DOHH2 (cell line): ENCODE data around the gene TIAM2.

Experiments
- EZH2phosphoT487 ChIP-seq: fragments of 200-600 bp; sonication (generic); IDR thresholded peaks from 2 replicates; pipeline ENCODE4 v1.6.1; 2017; ENCODE audit warnings: borderline replicate concordance, mild to moderate bottlenecking, antibody characterized with exemption, low read length, moderate library complexity, mixed read lengths
- TF ChIP-seq, protein P1 (sequence below): fragments of 200-600 bp; sonication (generic); IDR thresholded peaks from one replicate; pipeline ENCODE4 v1.5.1; 2014; ENCODE audit warnings: antibody characterized with exemption, mild to moderate bottlenecking, low read depth, low read length; ENCODE audit not compliant: poor library complexity, severe bottlenecking

DNA sequence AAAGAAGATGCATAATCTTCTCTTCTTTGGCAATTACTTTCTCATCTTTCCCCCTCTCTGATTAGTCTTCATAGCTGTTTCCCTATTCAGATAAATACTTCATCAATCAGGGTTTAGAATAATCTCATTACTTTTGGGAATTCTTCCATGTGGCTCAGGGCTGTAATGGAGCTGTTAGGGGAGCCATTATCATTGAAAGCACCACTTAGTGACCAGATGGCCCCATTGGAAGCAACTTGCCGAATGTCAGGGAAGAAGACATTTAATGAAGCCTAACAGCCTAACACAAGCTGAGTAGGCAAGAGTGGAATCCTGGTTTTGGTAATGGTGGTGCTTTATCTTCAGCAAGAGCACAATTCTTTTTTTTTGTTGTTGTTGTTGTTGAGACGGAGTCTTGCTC, 45.0 kb downstream of the TIAM2 start:
- TF ChIP-seq, protein P1, sequence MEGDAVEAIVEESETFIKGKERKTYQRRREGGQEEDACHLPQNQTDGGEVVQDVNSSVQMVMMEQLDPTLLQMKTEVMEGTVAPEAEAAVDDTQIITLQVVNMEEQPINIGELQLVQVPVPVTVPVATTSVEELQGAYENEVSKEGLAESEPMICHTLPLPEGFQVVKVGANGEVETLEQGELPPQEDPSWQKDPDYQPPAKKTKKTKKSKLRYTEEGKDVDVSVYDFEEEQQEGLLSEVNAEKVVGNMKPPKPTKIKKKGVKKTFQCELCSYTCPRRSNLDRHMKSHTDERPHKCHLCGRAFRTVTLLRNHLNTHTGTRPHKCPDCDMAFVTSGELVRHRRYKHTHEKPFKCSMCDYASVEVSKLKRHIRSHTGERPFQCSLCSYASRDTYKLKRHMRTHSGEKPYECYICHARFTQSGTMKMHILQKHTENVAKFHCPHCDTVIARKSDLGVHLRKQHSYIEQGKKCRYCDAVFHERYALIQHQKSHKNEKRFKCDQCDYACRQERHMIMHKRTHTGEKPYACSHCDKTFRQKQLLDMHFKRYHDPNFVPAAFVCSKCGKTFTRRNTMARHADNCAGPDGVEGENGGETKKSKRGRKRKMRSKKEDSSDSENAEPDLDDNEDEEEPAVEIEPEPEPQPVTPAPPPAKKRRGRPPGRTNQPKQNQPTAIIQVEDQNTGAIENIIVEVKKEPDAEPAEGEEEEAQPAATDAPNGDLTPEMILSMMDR: no peak
- no peak for TF ChIP-seq EZH2phosphoT487
